A673 (cell line): ENCODE measurements around the gene LPCAT2.

Source experiments
- EZH2 ChIP-seq: fragments of 200-600 bp; sonication (generic); IDR thresholded peaks from 2 replicates; pipeline ENCODE4 v1.6.1; 2017; ENCODE audit warnings: borderline replicate concordance, low read depth, mild to moderate bottlenecking, mixed read lengths, antibody characterized with exemption, low read length; ENCODE audit not compliant: poor library complexity, severe bottlenecking
- TF ChIP-seq, protein P1 (sequence below): fragments of 300-800, 200-600 bp; sonication (generic); conservative IDR thresholded peaks from 2 replicates; pipeline ENCODE4 v1.5.1; 2017; ENCODE audit warnings: low read depth, mild to moderate bottlenecking, antibody characterized with exemption, low read length, moderate library complexity, mixed read lengths

GRCh38 chr16:55473587-55473986 is 35.3 kb upstream of the LPCAT2 start:
- TF ChIP-seq, protein P1, sequence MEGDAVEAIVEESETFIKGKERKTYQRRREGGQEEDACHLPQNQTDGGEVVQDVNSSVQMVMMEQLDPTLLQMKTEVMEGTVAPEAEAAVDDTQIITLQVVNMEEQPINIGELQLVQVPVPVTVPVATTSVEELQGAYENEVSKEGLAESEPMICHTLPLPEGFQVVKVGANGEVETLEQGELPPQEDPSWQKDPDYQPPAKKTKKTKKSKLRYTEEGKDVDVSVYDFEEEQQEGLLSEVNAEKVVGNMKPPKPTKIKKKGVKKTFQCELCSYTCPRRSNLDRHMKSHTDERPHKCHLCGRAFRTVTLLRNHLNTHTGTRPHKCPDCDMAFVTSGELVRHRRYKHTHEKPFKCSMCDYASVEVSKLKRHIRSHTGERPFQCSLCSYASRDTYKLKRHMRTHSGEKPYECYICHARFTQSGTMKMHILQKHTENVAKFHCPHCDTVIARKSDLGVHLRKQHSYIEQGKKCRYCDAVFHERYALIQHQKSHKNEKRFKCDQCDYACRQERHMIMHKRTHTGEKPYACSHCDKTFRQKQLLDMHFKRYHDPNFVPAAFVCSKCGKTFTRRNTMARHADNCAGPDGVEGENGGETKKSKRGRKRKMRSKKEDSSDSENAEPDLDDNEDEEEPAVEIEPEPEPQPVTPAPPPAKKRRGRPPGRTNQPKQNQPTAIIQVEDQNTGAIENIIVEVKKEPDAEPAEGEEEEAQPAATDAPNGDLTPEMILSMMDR, result no peak
- TF ChIP-seq EZH2, result no peak
